Activated T-helper 1 cell treated with Interleukin-2 at 50 U/mL for 16 hours (primary cell): ENCODE measurements around the gene EFCAB10.

ENCODE experiments used
- DNase-seq: peaks from one replicate; pipeline ENCODE4 v3.0.0-alpha.2; 2020; ENCODE audit warnings: low read depth

Gene EFCAB10, protein sequence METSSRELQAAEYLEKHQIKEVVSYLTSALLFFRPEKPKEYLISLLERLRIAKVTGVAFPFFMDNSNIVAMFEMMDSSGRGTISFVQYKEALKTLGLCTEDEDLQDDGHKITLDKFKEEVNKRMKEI

GRCh38 chr7:105581066-105581811 lies at the start of gene EFCAB10:
Gene EFCAB10, minus strand, starts transcription at chr7:105581493. Its CDS starts 30 bp downstream, at chr7:105581463.
- peak; percentile 4 for DNase-seq

- DNase-seq, result no peak
These were observed 44.7 kb upstream of the EFCAB10 start for GRCh38 chr7:105625986-105626385.

DNA sequence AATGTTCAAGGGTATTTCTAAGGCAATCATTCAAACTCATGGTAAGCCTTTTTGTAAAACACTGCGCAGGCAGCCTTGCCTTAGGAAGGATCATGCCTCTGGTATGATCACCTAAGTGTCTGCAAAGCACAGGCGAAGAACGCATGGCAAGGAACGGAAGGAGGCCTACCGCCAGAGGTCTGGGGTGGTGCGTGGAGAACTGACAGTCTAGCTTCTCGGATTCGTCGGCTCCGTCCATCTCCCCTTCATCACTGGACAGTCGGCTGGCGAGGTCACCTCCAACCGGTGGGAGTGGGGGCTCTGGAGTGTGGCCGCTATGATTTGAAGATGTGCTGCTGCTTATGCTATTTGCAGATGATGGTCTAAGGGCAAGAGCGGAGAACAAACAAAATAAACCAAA lies 42.6 kb upstream of the EFCAB10 start:
- DNase-seq, result no peak

DNA sequence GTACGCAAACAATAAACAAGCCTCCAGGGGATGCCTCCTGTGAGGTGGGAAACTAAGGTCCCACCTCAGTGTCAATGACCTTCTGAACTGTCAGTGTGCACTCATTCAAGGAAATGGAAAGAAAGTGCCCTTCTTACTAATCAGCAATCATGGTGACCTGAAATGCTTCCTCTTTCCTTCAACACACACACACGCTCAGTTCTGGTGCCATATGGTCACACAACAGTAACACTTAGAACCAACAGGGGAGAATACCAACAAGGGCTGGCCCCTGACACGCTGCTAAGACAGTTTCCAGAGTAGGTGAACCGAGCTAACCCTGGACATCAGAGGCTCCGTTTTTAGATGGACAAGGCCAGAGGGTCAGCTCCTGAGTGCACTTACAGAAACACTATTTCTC lies 42.1 kb upstream of the EFCAB10 start:
- no peak for DNase-seq

DNA sequence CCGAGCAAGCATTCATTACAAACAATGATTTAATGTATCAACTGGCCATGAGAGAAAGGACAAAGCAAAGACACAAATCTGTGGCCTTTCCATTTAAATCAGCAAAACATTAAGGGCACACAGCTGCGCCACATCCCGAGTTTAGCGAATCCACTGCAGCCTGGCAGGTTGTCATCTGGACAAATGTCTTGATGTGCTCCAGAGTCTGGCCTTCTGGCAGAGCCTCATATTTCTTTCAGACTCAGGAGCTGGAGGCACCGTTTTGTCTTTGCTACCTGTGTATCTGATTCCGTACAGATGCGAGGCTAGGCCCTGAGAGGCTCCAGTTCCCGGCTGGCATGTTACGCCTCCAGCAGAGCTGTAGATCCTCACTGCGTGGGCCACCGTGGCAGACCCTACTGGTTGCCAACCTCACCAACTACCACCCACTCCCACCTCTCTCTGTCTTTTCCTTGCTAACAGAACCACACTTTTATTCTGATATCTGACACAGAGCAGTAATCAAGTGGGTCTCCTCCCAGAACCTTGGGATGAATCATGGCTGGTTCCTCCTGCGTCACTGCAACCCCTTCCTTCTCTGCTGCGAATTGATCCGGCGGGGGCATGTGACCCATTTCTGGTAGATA lies 40.9 kb upstream of the EFCAB10 start:
- no peak for DNase-seq

- no peak for DNase-seq
These were observed 40.3 kb upstream of the EFCAB10 start for GRCh38 chr7:105621617-105622016.

- no peak for DNase-seq
These were observed 39.9 kb upstream of the EFCAB10 start for GRCh38 chr7:105621176-105621575.

GRCh38 chr7:105619590-105619989 lies 38.3 kb upstream of the EFCAB10 start:
- no peak for DNase-seq

DNA sequence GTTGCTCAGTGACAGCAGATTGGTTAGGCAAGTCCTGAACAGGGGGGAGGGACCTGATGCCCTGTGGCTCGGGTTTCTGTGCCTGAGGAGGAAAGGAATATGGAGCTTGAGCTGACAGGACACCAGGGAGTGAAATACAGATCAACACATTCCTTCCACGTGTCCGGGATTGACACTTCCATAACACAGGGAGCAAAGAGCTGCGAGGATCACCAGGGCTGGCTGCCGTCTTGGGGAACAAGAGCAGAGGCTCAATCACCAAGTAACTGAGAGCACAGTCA lies 36.7 kb upstream of the EFCAB10 start:
- DNase-seq, result no peak

GRCh38 chr7:105617280-105618015 lies 36.2 kb upstream of the EFCAB10 start:
- no peak for DNase-seq

DNA sequence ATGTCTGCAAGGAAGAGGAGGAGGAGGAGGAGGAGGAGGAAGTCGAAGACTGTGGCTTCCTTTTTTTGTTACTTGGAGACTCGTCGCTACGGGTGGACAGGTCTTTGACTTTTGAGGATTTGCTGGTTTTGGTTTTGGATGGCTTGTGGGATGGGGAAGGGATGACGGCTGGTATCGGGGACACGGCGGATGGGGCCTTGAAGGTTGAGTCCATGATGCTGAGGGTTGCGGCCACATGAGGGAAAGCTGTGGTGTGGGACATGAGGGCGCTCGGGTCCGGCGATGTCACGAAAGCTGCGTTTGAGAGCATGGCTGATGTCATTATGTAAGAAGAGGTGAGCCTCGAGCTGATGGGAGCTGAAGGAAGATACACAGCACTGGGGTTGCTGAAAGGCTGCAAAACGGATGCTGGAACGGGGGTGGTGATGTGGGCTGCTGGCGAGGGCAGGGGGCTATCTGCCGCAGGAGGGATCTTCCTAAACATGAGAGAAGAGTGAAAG lies 33.1 kb upstream of the EFCAB10 start:
- DNase-seq, result no peak

GRCh38 chr7:105613611-105614330 lies 32.5 kb upstream of the EFCAB10 start:
- no peak for DNase-seq

DNA sequence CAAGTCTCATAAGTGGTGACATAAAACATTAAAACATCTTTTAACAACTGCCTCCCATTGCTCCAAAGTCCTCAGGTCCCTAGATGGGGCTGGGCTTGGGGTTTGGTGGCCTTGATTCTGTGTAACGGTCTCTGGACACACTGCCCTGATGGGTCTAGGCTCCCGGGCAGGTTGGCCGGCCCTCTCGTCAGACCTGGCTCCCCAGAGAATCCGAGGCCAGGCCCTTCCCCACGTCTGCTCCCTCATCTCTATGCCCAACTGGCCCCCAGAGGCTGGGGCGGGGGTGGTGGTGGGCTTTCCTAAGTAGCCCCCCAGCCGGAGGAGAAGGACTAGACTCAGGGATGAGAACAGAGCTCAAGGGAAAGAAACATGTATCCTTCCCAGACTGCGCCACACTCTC lies 31.5 kb upstream of the EFCAB10 start:
- DNase-seq, result no peak

DNA sequence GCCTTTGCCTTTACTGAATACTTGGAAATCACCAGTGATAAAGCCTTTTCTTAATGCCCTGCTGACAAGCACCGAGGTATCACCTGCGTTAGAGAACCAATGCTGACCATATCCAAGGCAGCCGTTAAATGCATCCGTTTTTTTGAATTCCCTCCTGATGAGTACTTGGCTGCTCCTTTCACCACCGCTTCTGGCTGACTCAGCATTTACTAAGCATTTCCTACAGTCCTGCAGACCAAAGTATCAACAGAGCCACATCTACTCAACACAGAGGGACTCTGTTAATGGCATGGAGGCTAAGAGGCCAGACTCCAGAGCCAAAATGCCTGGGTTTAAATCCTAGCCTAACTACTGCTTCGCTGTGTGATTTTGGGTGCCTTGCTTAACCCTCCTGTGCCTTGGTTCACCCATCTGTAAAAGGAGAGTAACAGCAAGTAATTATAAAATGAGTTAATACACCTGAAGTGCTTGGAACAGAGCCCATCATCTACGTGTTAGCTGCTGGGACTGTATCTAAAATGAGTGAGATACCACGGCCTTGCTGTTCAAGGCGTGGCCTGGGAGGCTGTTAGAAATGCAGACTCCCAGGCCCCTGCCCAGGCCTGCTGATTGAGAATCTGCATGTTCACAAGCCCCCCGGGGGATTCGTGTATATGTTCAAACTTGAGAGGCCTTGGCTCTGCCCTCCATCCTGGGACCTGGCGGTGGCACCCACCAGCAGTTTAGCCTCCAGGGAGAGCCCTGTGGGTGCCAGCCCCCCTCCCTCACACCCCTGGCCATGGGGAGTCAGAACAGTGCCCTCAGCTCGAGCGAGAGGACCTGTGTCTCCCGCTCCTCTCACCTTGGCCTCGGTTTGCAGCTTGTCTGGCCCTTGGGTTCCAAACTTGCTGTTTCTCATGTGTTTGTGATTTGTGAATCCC lies 30.8 kb upstream of the EFCAB10 start:
- no peak for DNase-seq

DNA sequence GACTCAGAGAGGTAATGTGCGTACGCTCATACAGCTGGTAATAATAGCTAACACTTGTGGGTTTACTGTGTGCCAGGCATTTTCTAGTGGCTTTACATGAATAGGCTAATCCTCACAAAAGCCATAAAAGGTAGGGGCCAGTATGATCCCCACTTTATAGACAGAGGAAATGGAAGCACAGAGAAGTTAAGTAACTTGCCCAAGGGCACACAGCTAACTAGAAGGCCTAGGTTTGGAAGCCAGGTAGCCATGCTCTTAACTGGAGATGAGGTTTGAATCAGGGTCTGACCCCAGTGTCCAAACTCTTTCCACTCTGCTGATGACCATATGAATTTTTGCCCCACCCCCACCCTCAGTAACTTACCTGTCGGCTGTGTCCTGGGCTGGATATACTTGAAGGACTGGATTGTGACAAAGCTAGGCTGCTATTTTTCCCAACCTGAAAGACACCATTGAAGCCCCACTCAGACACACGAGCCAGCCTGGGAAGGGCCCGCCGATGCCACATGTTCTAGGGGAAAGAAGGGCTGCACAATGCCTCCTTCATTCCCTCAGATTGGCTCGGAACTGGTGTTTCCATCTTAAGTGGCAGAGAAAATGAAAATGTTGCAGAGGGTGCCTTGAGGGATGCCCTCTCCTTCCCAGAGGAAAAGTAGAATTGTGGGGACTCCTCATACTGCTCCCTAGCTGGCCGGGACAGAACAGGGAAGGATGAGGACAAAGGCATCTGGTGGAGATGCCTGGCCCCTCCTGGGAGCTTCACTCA lies 29.1 kb upstream of the EFCAB10 start:
- no peak for DNase-seq

- DNase-seq, result no peak
These were observed 21.3 kb upstream of the EFCAB10 start for GRCh38 chr7:105602325-105603305.

DNA sequence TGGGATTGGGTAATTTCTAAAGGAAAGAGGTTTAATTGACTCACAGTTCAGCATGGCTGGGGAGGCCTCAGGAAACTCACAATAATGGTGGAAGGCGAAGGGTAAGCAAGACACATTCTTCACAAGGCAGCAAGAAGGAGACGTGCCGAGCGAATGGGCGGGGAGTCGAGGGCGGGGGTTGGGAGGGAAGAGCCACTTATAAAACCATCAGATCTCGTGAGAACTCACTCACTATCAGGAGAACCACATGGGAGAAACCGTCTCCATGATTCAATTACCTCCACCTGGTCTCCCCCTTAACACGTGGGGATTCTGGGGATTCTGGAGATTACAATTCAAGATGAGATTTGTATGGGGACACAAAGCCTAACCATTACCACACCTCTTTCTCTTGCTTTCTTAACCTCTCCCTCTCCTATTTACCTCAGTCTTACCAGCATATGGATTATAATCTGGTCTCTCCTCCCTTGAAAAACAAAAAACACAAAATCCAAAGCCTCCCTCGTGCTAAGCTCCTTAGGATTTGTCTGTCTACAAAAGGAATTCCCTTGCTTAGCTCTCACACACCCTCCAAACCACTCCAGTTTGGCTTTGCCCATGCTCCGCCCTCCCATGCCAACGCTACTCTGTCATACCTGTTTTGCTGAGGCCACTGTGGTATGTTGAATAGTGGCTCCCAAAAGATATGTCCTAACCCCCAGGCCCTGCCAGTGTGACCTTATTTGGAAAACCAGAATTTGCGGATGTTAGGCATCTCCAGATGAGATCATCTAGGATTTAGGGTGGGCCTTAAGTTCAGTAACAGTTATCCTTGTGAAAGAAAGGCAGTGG lies 19.6 kb upstream of the EFCAB10 start:
- no peak for DNase-seq

GRCh38 chr7:105599551-105599950 lies 18.3 kb upstream of the EFCAB10 start:
- DNase-seq, result no peak
